Mucosa of stomach (tissue), 1 donor: ENCODE results near the gene DCT.

ENCODE experiments used
- H3K27me3 ChIP-seq: one replicate; pipeline ENCODE4 v1.7.0; 2013; ENCODE audit warnings: mild to moderate bottlenecking, low read length; ENCODE audit not compliant: control insufficient read depth, insufficient read depth
- H3K36me3 ChIP-seq: one replicate; pipeline ENCODE4 v1.7.0; 2013; ENCODE audit warnings: low read length; ENCODE audit not compliant: control insufficient read depth, insufficient read depth
- H3K4me1 ChIP-seq: one replicate; pipeline ENCODE4 v1.7.0; 2013; ENCODE audit warnings: mild to moderate bottlenecking, low read length; ENCODE audit not compliant: control insufficient read depth, insufficient read depth
- H3K4me3 ChIP-seq: one replicate; pipeline ENCODE4 v1.7.0; 2013; ENCODE audit warnings: low read length
- H3K9ac ChIP-seq: one replicate; pipeline ENCODE4 v1.7.0; 2013; ENCODE audit warnings: mild to moderate bottlenecking, low read length, moderate library complexity
- H3K9me3 ChIP-seq: one replicate; pipeline ENCODE4 v1.7.0; 2013; ENCODE audit warnings: mild to moderate bottlenecking, low read length, moderate library complexity; ENCODE audit not compliant: control insufficient read depth
- donor health status: Pancreatic carcinoma.

The DCT gene

DNA sequence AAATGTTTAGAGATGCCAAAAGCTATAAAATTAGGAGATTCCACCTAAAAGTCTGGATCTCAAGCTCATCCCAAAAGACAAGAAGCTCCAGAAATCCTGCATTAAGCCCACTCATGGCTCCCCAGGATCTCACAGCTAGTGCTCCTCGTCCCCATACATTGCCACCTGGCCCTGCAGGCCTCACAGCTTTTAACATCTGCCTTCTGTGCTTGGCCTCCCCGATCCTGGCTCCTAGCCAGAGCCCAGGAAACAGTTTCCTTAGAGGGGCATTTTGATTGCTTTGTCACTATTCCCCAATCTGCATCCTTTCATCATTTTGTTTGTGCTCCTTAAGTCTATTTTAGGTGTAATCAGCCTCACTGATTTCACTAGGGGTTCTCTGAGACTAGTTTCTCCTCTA lies 14.5 kb upstream of the DCT start:
- Histone ChIP-seq H3K9me3 (no peaks in the 10 kb centered on the region), H3K36me3 (no peaks in the 10 kb centered on the region), H3K27me3 (no peaks in the 10 kb centered on the region), H3K4me1 (no peaks in the 10 kb centered on the region), H3K4me3 (no peak overlapping the region), H3K9ac (no peak overlapping the region)

DNA sequence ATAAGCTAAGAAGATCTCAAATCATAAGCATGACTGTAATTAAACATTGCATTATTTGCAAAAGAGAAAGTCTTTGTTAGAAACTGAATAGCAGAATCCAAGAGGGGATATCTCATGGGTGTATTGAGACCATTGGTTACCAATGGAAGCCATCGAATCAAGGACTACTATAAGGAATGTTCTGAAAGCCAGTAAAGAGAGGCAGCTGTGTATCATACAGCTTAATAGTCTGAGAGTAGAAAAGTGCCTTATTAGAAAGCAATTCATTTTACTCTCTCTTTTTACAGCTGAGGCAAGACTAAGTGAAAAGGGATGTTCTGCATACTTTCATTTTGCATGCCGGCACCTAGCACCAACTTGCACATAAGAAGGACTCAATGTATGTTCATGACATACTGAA lies 7.6 kb upstream of the DCT start:
- no peaks in the 10 kb centered on the region for H3K4me1 ChIP-seq

DNA sequence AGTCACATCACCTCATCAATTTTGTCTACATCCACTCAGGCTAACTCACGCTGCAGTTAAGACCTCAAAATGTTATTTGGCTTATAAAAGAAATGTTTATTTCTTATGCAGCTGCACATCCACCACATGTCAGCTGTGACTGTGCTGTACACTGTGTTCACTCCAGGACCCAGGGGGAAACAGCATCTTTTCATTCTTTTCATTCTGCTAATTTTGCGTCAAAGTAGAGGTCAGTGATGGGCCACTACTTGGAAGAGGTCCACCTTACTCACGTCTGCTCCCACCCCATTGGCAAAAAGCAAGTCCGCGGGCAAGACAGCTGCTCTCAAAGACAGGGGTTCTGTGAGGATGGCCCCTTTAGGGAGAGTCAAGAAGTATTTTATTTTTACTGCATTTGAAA lies 4.5 kb upstream of the DCT start:
- H3K4me3 ChIP-seq, result no peak overlapping the region
- H3K4me1 ChIP-seq, result no peaks in the 10 kb centered on the region
- H3K27me3 ChIP-seq, result no peaks in the 10 kb centered on the region
- no peaks in the 10 kb centered on the region for H3K36me3 ChIP-seq
- no peaks in the 10 kb centered on the region for H3K9me3 ChIP-seq
- no peak overlapping the region for H3K9ac ChIP-seq

More for the DNA sequence above, 7.6 kb upstream of the DCT start:
- H3K9ac ChIP-seq, result no peak overlapping the region
- no peaks in the 10 kb centered on the region for H3K36me3 ChIP-seq
- no peaks in the 10 kb centered on the region for H3K9me3 ChIP-seq
- no peaks in the 10 kb centered on the region for H3K27me3 ChIP-seq
- H3K4me3 ChIP-seq, result no peak overlapping the region

DNA sequence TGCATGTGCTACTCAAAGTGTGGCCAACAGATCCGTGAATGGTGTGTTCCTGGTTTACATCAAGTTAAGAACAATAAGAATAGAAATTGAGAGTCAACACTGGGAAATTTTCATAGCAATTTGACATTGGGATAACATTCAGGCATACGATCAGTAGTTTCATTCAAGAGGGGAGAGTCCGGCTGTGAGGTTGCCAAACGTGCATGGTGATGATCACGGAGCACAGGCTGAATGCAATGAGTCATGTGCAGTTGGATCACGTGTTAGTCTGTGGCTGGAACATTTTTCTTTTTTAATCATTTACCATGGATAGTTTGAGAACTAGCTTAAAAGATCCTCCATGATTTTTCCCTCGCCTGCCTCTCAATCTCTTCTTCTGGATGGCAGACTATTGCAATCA lies 2.5 kb upstream of the DCT start:
- Histone ChIP-seq H3K9me3 (no peaks in the 10 kb centered on the region), H3K4me3 (no peak overlapping the region), H3K27me3 (no peaks in the 10 kb centered on the region), H3K4me1 (no peaks in the 10 kb centered on the region), H3K36me3 (no peaks in the 10 kb centered on the region), H3K9ac (no peak overlapping the region)

DNA sequence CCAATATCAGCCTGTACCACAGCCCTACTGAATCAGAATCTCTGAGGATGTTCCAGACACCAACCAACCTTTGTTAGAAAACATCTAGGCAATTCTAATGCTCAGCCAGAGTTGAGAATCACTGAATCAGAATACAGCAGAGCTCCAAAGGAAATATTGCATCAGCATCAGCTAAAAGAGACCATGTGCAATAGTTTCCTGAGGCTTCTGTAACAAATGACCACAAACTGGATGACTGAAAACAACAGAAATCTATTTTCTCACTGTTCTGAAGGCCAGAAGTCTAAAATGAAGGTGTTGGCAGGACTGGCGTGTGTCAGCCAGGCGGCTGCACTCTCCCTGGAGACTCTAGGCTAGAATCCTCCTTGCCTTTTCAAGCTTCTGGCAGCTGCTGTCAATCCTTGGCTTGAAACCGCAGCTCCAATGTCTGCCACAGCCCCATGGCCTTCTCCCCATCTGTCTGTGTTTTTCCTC lies 1.2 kb upstream of the DCT start:
- Histone ChIP-seq H3K4me3 (no peak overlapping the region), H3K4me1 (no peaks in the 10 kb centered on the region), H3K9me3 (no peaks in the 10 kb centered on the region), H3K27me3 (no peaks in the 10 kb centered on the region), H3K36me3 (no peaks in the 10 kb centered on the region), H3K9ac (no peak overlapping the region)

DNA sequence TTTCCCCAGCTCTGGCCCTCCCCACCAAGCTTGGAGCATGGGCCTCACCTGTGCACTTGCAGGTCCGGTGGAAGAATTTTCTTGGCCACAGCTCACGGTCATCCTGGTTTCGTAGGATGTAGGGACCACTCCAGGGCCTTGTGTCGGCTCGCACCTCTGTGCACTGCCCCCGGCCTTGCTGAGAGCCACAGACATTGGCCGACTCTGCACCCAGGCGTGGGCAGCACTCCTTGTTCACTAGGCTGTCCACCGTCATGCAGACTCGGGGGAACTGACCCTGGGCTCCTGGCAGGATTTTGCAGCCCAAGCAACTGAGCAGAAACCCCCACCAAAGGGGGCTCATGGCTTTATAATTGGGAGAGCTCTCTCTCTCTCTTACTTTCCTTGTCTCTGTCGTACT lies 569 bp downstream of the DCT start:
- Histone ChIP-seq H3K36me3 (no peaks in the 10 kb centered on the region), H3K4me1 (no peaks in the 10 kb centered on the region)

DNA sequence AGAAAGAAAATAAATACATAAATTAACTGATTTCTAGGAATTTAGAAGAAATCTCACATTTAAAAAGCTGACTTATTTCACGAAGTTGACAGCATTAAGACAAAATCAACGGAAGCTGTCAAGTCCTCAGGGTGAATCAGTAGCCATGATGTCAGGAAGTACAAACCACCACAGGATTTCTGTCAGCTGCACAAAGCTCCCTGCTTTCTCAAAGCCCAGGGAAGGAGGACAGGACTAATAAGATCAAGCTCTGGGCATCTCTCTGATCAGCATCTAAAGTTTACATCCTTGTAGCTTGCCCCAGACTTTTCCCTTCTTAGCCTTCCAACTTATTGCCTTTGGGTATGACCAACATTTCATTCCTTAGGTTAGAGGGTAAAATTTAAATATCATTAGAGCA lies 9.4 kb downstream of the DCT start:
- no peak overlapping the region for H3K4me3 ChIP-seq
- no peaks in the 10 kb centered on the region for H3K36me3 ChIP-seq
- H3K9ac ChIP-seq, result no peak overlapping the region
- H3K9me3 ChIP-seq, result no peaks in the 10 kb centered on the region
- no peaks in the 10 kb centered on the region for H3K4me1 ChIP-seq
- H3K27me3 ChIP-seq, result no peaks in the 10 kb centered on the region

More for the DNA sequence above, 569 bp downstream of the DCT start:
- Histone ChIP-seq H3K9me3 (no peaks in the 10 kb centered on the region), H3K27me3 (no peaks in the 10 kb centered on the region), H3K4me3 (no peak overlapping the region), H3K9ac (no peak overlapping the region)

DNA sequence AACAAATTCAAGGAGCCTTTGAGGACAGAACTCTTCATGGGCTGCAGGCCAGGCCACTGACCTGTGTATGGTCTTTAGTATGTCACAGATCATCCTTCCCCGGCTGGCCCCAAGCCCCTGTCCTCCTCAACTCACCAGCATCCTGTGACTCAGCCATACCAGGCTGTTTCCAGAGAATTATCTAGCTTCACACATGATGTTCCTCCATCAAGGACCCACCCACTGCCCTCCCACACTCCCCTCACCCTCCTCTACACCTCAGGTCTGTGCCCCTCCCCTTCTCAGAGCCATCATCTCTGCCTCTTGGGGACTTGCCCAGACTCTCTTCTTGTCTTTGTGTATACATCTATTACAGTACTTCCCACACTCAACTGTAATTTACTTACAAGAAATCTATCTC lies 14.7 kb downstream of the DCT start:
- Histone ChIP-seq H3K4me3 (no peak overlapping the region), H3K9ac (no peak overlapping the region), H3K9me3 (no peaks in the 10 kb centered on the region), H3K36me3 (no peaks in the 10 kb centered on the region), H3K4me1 (no peaks in the 10 kb centered on the region), H3K27me3 (no peaks in the 10 kb centered on the region)

DNA sequence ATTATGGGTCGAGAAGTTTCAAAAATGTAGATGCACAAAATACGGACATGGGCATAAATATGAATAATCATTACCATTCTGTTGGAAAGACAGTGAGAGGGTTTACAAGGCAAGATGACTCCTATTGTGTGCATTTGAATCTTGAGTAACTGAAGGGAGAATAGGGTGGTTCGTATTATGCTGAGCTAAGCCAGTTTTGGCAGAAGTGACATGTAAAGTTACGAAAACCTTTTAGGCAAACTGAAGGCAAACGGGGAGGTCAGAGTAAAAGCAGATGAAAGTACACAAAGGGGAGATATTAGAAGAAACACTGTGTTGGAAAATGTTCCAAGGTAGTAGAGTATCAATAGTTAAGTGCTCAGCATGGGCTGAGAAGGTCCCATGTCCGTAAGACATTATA lies 16.8 kb downstream of the DCT start:
- no peak overlapping the region for H3K4me3 ChIP-seq
- H3K36me3 ChIP-seq, result no peaks in the 10 kb centered on the region
- no peak overlapping the region for H3K9ac ChIP-seq
- H3K9me3 ChIP-seq, result no peaks in the 10 kb centered on the region
- no peaks in the 10 kb centered on the region for H3K4me1 ChIP-seq
- no peaks in the 10 kb centered on the region for H3K27me3 ChIP-seq

DNA sequence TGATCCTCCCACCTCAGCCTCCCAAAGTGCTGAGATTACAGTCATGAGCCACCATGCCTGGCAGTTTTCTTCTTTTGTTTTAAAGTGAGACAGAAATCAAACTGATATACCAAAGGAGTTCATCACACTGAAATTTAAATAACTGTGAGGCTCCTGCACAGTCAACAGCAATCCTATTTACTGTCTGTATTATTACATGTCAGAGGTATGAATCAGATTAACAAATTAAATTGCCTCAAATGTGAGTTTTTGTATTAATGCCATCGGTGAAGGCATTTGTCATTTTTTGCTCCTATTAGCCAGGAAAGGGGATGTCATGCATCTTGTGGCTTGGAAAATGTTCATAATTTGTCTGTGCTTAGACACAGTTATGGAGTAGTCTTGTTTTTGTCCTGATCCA lies 20.4 kb downstream of the DCT start:
- Histone ChIP-seq H3K4me3 (no peak overlapping the region), H3K9me3 (no peaks in the 10 kb centered on the region), H3K27me3 (no peaks in the 10 kb centered on the region), H3K36me3 (no peaks in the 10 kb centered on the region), H3K9ac (no peak overlapping the region), H3K4me1 (no peaks in the 10 kb centered on the region)

DNA sequence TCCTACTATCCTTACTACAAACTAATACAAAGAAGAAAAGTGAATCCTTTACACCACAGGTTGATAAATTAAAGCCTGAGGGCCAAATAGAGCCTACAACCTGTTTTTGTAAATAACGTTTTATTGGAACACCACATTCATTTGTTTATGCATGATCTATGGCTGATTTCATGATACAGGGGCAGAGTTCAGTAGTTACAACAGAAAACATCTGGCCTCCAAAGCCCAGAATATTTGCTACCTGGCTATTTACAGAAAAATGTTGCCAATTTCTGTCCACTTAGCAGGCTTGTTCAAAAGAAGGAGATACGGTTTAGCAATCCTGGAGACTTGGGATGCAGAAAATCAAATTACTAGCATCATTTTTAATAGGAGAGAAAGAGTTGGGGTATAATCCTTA lies 24.1 kb downstream of the DCT start:
- Histone ChIP-seq H3K4me3 (no peak overlapping the region), H3K4me1 (no peaks in the 10 kb centered on the region), H3K9me3 (no peaks in the 10 kb centered on the region), H3K36me3 (no peaks in the 10 kb centered on the region), H3K27me3 (no peaks in the 10 kb centered on the region), H3K9ac (no peak overlapping the region)

DNA sequence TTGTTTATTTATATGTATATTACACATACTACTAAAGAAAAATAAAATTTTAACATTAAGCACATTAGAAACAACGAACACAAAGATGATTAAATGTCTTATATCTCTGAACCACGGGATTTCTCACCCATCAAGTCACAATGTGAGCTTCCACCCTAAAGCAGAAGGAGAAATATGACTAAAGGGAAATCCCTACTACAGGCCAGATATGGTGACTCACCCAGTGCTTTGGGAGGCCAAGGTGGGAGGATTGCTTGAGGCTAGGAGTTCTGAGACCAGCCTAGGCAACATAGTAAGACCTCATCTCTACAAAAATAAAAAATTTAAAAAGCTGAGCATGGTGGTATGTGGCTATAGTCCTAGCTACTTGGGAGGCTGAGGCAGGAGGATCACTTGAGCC lies 24.6 kb downstream of the DCT start:
- Histone ChIP-seq H3K4me1 (no peaks in the 10 kb centered on the region), H3K4me3 (no peak overlapping the region), H3K9me3 (no peaks in the 10 kb centered on the region), H3K36me3 (no peaks in the 10 kb centered on the region), H3K27me3 (no peaks in the 10 kb centered on the region), H3K9ac (no peak overlapping the region)

DNA sequence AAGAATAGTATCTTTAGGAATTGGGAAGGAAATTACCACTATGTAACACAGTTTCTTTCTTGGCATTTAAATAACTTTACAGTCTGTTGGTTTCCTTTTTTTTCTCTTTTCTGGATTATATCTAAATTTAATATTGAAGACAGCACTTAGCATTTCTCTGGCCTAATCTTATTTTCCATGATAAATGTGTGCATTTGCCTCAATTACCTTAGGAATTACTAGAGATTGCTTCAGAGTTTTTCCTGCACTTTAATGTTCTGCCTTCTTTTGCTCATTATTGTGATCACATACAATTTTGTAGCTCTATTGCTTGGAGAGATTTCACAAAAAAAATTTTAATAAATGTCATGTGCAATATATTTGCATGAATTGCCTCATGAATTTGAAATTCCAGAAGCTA lies 25.1 kb downstream of the DCT start:
- H3K9ac ChIP-seq, result no peak overlapping the region
- no peaks in the 10 kb centered on the region for H3K4me1 ChIP-seq
- no peaks in the 10 kb centered on the region for H3K36me3 ChIP-seq
- no peak overlapping the region for H3K4me3 ChIP-seq
- no peaks in the 10 kb centered on the region for H3K27me3 ChIP-seq
- H3K9me3 ChIP-seq, result no peaks in the 10 kb centered on the region
